ENCODE measurements around the gene SKIC2. TPM values are rescaled to one million over a fixed set of nuclear protein-coding genes. Genes with fewer than 3 reads are reported as not detected.

The SKIC2 gene
- total RNA-seq, 1 experiment from 2014 or later, result 68.0 TPM

DNA sequence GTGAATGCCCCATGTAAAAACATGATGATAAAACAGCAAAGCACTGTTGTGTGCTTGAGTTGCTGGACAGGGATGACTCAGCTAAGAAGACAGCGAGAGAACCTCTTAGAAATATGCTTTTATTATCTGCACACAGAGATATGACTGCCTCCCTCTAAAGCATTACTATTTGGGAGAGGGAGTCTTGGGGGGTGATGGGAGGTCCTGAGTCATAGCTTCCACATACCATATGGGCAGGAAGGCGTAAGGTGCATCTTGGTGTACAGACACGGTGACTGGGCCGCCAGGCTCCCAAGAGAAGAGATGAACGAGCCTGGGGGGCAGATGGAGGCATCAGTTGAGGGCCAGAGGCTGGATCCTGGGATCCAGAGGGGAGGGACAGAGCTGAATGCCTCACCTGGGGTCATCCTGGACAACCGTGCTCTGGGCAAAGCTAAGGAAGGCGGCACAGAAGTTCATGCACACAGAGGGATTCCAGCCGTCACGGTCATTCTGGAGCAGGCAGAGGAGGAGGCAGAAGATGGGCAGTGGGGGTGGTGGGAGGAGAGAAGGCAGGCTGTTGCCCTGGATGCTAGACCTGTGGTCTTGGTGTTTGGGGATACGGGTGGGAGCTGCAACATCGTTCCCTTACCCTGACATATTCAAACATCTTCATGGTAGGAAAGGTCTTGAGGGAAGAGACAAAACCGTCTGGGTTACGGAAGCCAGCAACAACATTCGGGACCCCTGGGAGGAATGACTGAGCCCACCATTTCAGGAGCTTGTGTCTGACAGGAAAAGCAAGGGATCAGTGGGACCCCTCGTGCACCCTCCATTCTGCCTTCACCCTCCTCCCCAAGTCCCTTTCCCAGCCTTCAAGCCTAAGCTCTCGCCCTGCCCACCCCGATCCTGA, 11.0 kb downstream of the SKIC2 start:
- ATAC-seq (no peak), DNase-seq (ENCODE audit: low read depth, low spot score) (no peak)
- H3K36me3 ChIP-seq (ENCODE audit: control insufficient read depth in 1 of 2, insufficient read depth in 2 of 2, low read length in 2 of 2), result peaks cover 16 to 31% of the 10 kb centered on the region in 2 experiments; a peak in 3 of 4 replicates
- H2AFZ ChIP-seq (ENCODE audit: low read depth, low read length, poor library complexity, severe bottlenecking), result no peak overlapping the region
- BruUV-seq (replicated peaks), result no TSS peak
- peaks cover 7 to 25% of the 10 kb centered on the region in 2 experiments; a peak in 3 of 4 replicates for H3K4me1 ChIP-seq (ENCODE audit: control insufficient read depth in 1 of 2, insufficient read depth in 2 of 2, low read length in 2 of 2)
- H3K4me3 ChIP-seq (replicated peaks in 1 of 2; ENCODE audit: low read depth in 1 of 2, low read length in 2 of 2), result no peak overlapping the region
- H3K4me2 ChIP-seq (ENCODE audit: low read length), result peak overlapping the region; percentile 98
- intact Hi-C loops (cut with micrococcal nuclease), result no loop called here
- ChIA-PET POLR2A (interaction anchor here (2.4 kb wide), 1 partner anchor 11 kb away, joined by 9 read pairs; the partner anchor contains the start of genes NELFE and SKIC2), RAD21 (ENCODE audit: low non-redundant PET in 1 of 2, low total read pairs in 2 of 2, uncharacterized antibody in 2 of 2, unreplicated experiment in 2 of 2) (no interaction called here), CTCF (no interaction called here)
- H3K9me3 ChIP-seq (ENCODE audit: control insufficient read depth in 1 of 2, insufficient read depth in 1 of 2, low read depth in 1 of 2, low read length in 2 of 2), result no peaks in the 10 kb centered on the region
- TF ChIP-seq POLR2AphosphoS5 (IDR thresholded peaks at IDR 0.05; ENCODE audit: low read depth, low read length), result 0 out of 2 replicates have a peak, but pooled peaks have one; percentile 23
- TF ChIP-seq, protein P1, sequence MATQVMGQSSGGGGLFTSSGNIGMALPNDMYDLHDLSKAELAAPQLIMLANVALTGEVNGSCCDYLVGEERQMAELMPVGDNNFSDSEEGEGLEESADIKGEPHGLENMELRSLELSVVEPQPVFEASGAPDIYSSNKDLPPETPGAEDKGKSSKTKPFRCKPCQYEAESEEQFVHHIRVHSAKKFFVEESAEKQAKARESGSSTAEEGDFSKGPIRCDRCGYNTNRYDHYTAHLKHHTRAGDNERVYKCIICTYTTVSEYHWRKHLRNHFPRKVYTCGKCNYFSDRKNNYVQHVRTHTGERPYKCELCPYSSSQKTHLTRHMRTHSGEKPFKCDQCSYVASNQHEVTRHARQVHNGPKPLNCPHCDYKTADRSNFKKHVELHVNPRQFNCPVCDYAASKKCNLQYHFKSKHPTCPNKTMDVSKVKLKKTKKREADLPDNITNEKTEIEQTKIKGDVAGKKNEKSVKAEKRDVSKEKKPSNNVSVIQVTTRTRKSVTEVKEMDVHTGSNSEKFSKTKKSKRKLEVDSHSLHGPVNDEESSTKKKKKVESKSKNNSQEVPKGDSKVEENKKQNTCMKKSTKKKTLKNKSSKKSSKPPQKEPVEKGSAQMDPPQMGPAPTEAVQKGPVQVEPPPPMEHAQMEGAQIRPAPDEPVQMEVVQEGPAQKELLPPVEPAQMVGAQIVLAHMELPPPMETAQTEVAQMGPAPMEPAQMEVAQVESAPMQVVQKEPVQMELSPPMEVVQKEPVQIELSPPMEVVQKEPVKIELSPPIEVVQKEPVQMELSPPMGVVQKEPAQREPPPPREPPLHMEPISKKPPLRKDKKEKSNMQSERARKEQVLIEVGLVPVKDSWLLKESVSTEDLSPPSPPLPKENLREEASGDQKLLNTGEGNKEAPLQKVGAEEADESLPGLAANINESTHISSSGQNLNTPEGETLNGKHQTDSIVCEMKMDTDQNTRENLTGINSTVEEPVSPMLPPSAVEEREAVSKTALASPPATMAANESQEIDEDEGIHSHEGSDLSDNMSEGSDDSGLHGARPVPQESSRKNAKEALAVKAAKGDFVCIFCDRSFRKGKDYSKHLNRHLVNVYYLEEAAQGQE (IDR thresholded peaks at IDR 0.05; ENCODE audit: low read depth), result no peak
- no peak overlapping the region for H3K9ac ChIP-seq (ENCODE audit: low read length)
- no peaks in the 10 kb centered on the region for H3K9me2 ChIP-seq (ENCODE audit: insufficient read depth)
- no peaks in the 10 kb centered on the region for H3K27me3 ChIP-seq (ENCODE audit: insufficient read depth, low read length)
- no peaks in the 10 kb centered on the region for H4K20me1 ChIP-seq (ENCODE audit: insufficient read depth)
- H3K79me2 ChIP-seq (ENCODE audit: insufficient read depth, low read length), result peaks cover 34% of the 10 kb centered on the region
- H3K27ac ChIP-seq (ENCODE audit: low read depth, low read length), result no peak overlapping the region

All from HCT116 (cell line).